CD4-positive, CD25-positive, alpha-beta regulatory T cell (primary cell): Measurements from ENCODE around the gene KLHDC3. TPM values are rescaled to one million over a fixed set of nuclear protein-coding genes. Genes with fewer than 3 reads are reported as not detected.

Experiments used
- ATAC-seq, 2 donors: fragments of 150-1000 bp; cut with Tn5 transposase; one replicate each; pipeline ENCODE4 v1.10.0; 2021; ENCODE audit warnings: low read depth in 2 of 2, moderate number of reproducible peaks in 2 of 2, moderate library complexity in 1 of 2
- DNase-seq, 3 donors: peaks; one replicate each; pipeline versions ENCODE4 v3.0.0 to v3.0.0-alpha.2; 2012 to 2022; ENCODE audit warnings: mixed read lengths in 1 of 3
- H3K27ac ChIP-seq: one replicate; pipeline ENCODE4 v1.7.0; 2013; ENCODE audit warnings: mild to moderate bottlenecking, low read length; ENCODE audit not compliant: insufficient read depth, poor library complexity, severe bottlenecking
- H3K27me3 ChIP-seq: one replicate; pipeline ENCODE4 v1.7.0; 2013; ENCODE audit warnings: low read length; ENCODE audit not compliant: control insufficient read depth, insufficient read depth
- H3K36me3 ChIP-seq: one replicate; pipeline ENCODE4 v1.7.0; 2013; ENCODE audit warnings: mild to moderate bottlenecking, low read length, moderate library complexity; ENCODE audit not compliant: control insufficient read depth, insufficient read depth
- H3K4me1 ChIP-seq: 2 replicates; pipeline ENCODE4 v1.7.0; 2013; ENCODE audit warnings: mild to moderate bottlenecking, low read length; ENCODE audit not compliant: insufficient read depth, control insufficient read depth, poor library complexity, severe bottlenecking
- H3K4me3 ChIP-seq: one replicate; pipeline ENCODE4 v1.7.0; 2013; ENCODE audit warnings: low read depth, mild to moderate bottlenecking, low read length, moderate library complexity
- H3K9me3 ChIP-seq, 2 experiments: 1 replicate in 1 of 2; 2 replicates in 1 of 2; pipeline ENCODE4 v1.7.0; 2013; ENCODE audit warnings: low read length in 2 of 2, mild to moderate bottlenecking in 1 of 2, moderate library complexity in 1 of 2; ENCODE audit not compliant: control insufficient read depth in 2 of 2
- H3K27ac Mint-ChIP-seq, 3 donors: one replicate each; pipeline ENCODE4 v1.8.0; 2020 to 2022; ENCODE audit warnings: mild to moderate bottlenecking in 3 of 3, mixed read lengths in 3 of 3, moderate library complexity in 2 of 3
- H3K27me3 Mint-ChIP-seq: one replicate; pipeline ENCODE4 v1.8.0; 2022; ENCODE audit warnings: mild to moderate bottlenecking, mixed read lengths
- H3K36me3 Mint-ChIP-seq: one replicate; pipeline ENCODE4 v1.8.0; 2020; ENCODE audit warnings: mixed read lengths
- H3K4me1 Mint-ChIP-seq, 4 donors: one replicate each; pipeline ENCODE4 v1.8.0; 2020 to 2022; ENCODE audit warnings: mixed read lengths in 4 of 4, mild to moderate bottlenecking in 1 of 4
- H3K4me3 Mint-ChIP-seq, 4 donors: one replicate each; pipeline ENCODE4 v1.8.0; 2020 to 2022; ENCODE audit warnings: mild to moderate bottlenecking in 4 of 4, mixed read lengths in 4 of 4, moderate library complexity in 3 of 4
- H3K9me3 Mint-ChIP-seq, 7 donors: one replicate each; pipeline ENCODE4 v1.8.0; 2020 to 2022; ENCODE audit warnings: mixed read lengths in 7 of 7, mild to moderate bottlenecking in 3 of 7, moderate library complexity in 2 of 7
- polyA plus RNA-seq, 4 donors: library from polyadenylated mRNA; unstranded; fragments of 300-500 nt; fragmentation: Illumina TruSeq; gene quantifications; one replicate each; pipeline ENCODE4 v1.2.3, GENCODE V29; 2021
- total RNA-seq: library from RNA; stranded (reverse); gene quantifications from one replicate; pipeline ENCODE4 v1.2.3, GENCODE V29; 2022

Gene KLHDC3
- total and polyA plus RNA-seq, 5 donors from 2014 or later: 38.6 to 130 (median 124) TPM

DNA sequence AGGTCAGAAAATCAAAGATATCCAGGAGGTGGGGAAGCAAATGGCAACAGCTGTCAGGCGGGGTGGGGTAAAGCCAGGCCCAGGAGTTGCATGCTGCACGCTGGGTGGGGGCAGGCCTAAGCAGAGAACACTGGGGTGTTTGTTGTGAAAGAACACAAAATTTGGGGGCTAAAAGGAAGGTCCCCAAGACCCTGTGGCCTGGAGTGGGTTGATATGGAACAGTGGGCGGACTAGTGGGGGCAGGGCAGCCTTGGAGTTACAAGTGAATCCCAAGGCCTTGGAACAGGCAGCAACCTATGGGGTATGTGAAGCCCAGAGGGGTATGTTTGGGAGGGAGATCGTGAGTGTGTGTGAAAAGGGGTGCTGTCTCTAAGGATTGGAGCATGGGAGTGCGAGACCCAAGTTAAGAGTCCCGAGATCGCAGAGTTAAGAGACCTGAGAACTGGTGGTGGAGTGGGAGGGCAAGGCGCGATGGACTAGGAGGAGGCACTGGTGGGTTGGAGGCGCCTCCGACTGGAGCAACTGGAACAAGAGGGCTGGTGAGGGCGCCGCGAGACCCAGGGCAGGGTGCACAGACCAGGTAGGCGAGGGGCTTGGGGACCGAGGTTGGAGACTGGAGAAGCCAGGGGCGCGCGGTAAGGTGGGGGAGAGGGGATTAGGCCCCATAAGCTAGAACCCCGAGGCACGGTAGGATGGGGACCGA, 38.9 kb downstream of the KLHDC3 start:
- Histone ChIP-seq H3K4me1 (peaks cover 23% of the 10 kb centered on the region), H3K27me3 (no peaks in the 10 kb centered on the region), H3K4me3 (peak overlapping the region; percentile 66), H3K36me3 (peaks cover 18% of the 10 kb centered on the region), H3K9me3 (no peaks in the 10 kb centered on the region), H3K27ac (peak overlapping the region; percentile 86)
- peaks cover 0 to 50% (median 32%) of the 10 kb centered on the region in 4 donors for H3K4me1 Mint-ChIP-seq
- peak in 1 of 3 donors; percentile 36 for DNase-seq
- peak overlapping the region; percentile 93 to 98 (median 96) for H3K4me3 Mint-ChIP-seq
- no peaks in the 10 kb centered on the region for H3K27me3 Mint-ChIP-seq
- H3K9me3 Mint-ChIP-seq: no peaks in the 10 kb centered on the region
- peak in 1 of 2 donors; percentile 1 for ATAC-seq
- H3K27ac Mint-ChIP-seq: peak overlapping the region; percentile 96 to 100 (median 97)
- peaks cover 26% of the 10 kb centered on the region for H3K36me3 Mint-ChIP-seq

DNA sequence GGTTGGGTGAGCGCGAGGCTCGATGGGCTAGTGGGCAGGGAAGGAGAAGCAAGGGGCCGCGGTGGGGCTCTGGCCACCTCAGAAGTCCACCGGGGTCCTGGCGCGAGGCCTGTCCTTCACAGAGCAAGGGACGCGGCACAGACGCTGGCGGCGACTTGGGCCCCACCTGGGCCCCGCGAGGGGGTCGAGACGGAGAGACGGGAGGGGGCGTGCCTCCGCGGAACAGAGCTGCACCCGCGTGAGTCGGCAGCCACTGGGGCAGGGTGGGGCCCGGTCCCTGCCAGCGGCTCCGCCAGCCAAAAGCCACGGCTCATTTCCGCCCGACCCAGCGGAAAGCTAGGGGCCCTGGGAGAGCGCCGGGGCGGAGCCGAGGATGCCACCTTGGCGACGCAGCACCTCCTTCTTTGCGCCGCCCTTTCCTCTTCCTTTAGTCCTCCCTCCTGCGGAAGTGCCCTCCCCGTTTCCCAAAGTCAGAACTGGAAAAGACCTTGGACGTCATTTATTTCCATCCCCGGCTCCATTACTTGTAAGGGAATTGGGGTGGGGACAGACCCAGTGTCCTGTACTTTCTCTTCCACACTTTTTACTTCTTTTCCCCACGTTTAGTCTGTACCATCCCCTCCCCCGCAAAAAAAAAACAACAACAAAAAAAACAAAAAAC, 39.6 kb downstream of the KLHDC3 start, which contains the start of gene CUL7:
Gene CUL7, minus strand, starts transcription at position 307 of the 661 bp plus-strand sequence. CDS start 1,063 bp downstream, outside the sequence.
- Histone ChIP-seq H3K9me3 (no peaks in the 10 kb centered on the region), H3K36me3 (peaks cover 16% of the 10 kb centered on the region), H3K4me1 (peaks cover 30% of the 10 kb centered on the region), H3K4me3 (peak within 1 kb of the TSS; percentile 84), H3K27me3 (no peaks in the 10 kb centered on the region), H3K27ac (peak within 1 kb of the TSS; percentile 86)
- H3K27ac Mint-ChIP-seq: peak within 1 kb of the TSS; percentile 96 to 100 (median 97)
- ATAC-seq (peak; percentile 99), DNase-seq (peak; percentile 85 to 97 (median 89))
- no peaks in the 10 kb centered on the region for H3K27me3 Mint-ChIP-seq
- H3K4me1 Mint-ChIP-seq: peaks cover 0 to 57% (median 38%) of the 10 kb centered on the region in 4 donors
- H3K4me3 Mint-ChIP-seq: peak within 1 kb of the TSS; percentile 93 to 98 (median 96)
- H3K9me3 Mint-ChIP-seq: no peaks in the 10 kb centered on the region
- H3K36me3 Mint-ChIP-seq: peaks cover 26% of the 10 kb centered on the region

DNA sequence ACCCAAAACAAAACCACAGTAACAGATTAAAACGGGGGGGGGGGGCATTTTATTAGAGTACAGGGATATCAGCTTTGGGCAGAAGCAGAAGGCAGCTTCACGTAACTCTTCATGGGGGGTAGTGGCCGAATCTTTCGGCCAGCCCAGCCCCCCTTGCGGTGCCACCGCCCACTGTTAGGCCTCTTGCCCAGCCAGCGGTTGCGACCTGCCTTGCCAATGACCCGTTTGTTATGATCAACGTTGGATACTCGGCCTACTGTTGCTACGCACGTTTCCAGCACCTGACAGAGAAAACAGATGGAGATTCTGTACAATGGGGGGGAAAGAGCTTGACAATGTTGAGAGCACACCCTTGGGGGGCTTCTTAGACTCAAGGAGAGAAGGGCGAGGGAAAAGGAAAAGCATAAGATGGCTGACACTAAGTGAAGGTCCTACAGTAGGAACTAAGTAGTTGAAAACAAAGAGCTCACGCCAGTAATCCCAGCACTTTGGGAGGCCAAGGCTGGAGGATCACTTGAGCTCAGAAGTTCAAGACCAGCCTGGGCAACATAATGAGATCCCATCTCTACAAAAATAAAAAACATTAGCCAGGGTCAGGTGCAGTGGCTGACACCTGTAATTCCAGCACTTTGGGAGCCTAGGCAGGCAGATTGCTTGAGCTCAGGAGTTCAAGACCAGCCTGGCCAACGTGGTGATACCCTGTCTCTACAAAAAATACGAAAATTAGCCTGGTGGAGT, 40.3 kb downstream of the KLHDC3 start:
- Histone ChIP-seq H3K27ac (peak overlapping the region; percentile 86), H3K9me3 (no peaks in the 10 kb centered on the region), H3K4me3 (peak overlapping the region; percentile 84), H3K27me3 (no peaks in the 10 kb centered on the region), H3K4me1 (peaks cover 34% of the 10 kb centered on the region), H3K36me3 (peaks cover 13% of the 10 kb centered on the region)
- Mint-ChIP-seq H3K4me3 (peak overlapping the region; percentile 93 to 98 (median 96)), H3K9me3 (no peaks in the 10 kb centered on the region), H3K27ac (peak overlapping the region; percentile 96 to 100 (median 97)), H3K36me3 (peaks cover 23% of the 10 kb centered on the region), H3K4me1 (peaks cover 0 to 64% (median 42%) of the 10 kb centered on the region in 4 donors), H3K27me3 (no peaks in the 10 kb centered on the region)
- DNase-seq (no peak), ATAC-seq (no peak)

DNA sequence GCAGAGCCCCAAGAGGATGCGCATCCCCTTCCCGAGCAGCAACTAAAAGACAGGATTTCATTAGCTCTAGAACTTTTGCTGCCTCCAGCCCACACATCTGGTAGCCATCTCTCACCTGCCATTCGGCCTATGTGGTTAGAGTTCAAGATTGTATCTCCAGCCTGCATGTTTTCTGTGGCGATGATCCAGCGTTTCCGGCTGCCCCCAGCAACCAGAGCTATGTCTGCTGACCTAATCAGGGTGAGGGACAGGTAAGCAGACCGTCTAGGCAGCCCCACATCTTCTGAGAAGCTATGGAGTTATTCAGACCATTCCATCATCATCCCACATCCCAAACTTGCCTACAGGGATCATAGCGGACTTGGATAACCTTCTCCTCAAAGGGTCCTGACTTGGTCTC, 41.9 kb downstream of the KLHDC3 start:
- H3K36me3 Mint-ChIP-seq: peaks cover 14% of the 10 kb centered on the region
- H3K27ac Mint-ChIP-seq: no peak overlapping the region
- peak overlapping the region; percentile 19 to 98 (median 63) for H3K4me3 Mint-ChIP-seq
- H3K4me1 Mint-ChIP-seq: peaks cover 4 to 74% (median 47%) of the 10 kb centered on the region in 4 donors
- H3K27me3 ChIP-seq: no peaks in the 10 kb centered on the region
- peaks cover 5% of the 10 kb centered on the region for H3K36me3 ChIP-seq
- H3K9me3 ChIP-seq: no peaks in the 10 kb centered on the region
- H3K4me1 ChIP-seq: peaks cover 39% of the 10 kb centered on the region
- no peak overlapping the region for H3K27ac ChIP-seq
- H3K9me3 Mint-ChIP-seq: no peaks in the 10 kb centered on the region
- no peak overlapping the region for H3K4me3 ChIP-seq
- ATAC-seq (no peak), DNase-seq (no peak)
- no peaks in the 10 kb centered on the region for H3K27me3 Mint-ChIP-seq

DNA sequence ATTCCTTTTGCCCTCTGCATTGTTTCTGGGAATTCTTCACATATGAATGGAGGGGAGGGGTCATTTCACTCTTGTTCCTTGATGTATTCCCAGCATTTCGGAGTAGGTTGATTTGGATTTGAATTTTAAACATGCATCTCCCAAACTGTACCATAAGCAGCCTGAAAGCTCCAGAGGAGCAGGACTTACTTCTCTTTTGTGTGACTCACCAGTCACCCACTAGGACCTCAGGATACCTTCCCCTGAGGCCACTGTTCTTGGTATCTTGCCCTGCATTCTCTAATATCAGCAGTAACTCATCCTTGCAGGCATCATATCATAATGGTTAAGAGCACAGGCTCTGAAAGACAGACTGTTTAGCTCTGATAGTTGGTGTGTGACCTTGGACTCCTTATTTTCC, 44.5 kb downstream of the KLHDC3 start:
- H3K36me3 Mint-ChIP-seq: peaks cover 19% of the 10 kb centered on the region
- H3K27me3 Mint-ChIP-seq: peaks cover 4% of the 10 kb centered on the region
- peaks cover 5% of the 10 kb centered on the region for H3K36me3 ChIP-seq
- H3K27me3 ChIP-seq: no peaks in the 10 kb centered on the region
- H3K4me3 ChIP-seq: peak overlapping the region; percentile 98
- H3K27ac Mint-ChIP-seq: peak overlapping the region; percentile 96 to 99 (median 98)
- peaks cover 29% of the 10 kb centered on the region for H3K4me1 ChIP-seq
- H3K4me3 Mint-ChIP-seq: peak overlapping the region; percentile 95 to 99 (median 96)
- H3K9me3 Mint-ChIP-seq: no peaks in the 10 kb centered on the region
- peak overlapping the region; percentile 84 for H3K27ac ChIP-seq
- H3K9me3 ChIP-seq: no peaks in the 10 kb centered on the region
- DNase-seq: no peak
- ATAC-seq: no peak
- peaks cover 7 to 64% (median 32%) of the 10 kb centered on the region in 4 donors for H3K4me1 Mint-ChIP-seq

DNA sequence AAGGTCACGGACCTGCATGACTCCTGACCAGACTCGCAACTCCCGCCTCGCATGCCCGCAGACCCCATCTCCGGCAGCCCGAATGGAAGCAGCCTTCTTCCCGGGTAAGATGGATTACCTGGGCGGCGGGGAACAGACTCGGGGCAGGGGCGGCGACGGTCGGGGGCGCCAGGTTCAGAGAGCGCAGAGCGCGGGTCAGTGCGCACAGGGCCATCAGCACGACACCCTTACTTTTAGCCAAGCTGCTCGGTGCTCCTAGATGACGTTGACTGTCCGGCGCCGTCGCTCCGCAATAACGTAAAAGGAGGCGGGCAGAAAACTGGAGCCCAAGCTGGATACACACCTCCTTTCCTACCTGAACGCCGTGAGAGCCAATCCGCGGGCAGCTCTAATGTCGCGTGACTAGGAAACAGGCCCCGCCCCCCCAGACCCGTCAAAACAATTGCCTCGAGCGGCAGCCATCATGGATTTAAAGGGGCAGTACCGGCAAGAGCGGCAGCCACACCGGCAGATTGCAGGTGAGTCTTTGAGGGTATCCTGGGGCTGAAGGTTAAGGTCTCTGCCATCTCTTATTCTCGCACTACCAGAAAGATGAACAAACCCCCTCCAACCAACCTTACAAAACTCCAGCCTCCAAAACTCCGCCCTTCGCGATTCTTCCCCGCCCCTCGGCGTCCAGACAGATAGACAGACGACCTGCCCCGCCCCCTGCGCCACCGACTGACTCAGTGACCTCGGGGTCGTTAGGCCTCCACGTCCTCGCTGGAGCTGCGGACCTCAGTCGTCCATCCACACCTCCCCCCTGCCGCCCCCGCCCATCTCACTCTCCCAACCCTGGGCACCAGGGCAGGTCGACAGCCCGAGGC, 45.4 kb downstream of the KLHDC3 start, which contains the start of the genes KLC4 and MRPL2:
Gene KLC4, plus strand, starts transcription at position 464 of the 866 bp plus-strand sequence. CDS start 1,705 bp downstream, outside the sequence.
Gene MRPL2, minus strand, starts transcription at position 267 of the 866 bp plus-strand sequence. Its CDS starts 53 bp downstream, at position 214.
- H3K36me3 Mint-ChIP-seq: peaks cover 25% of the 10 kb centered on the region
- Histone ChIP-seq H3K27me3 (no peaks in the 10 kb centered on the region), H3K4me1 (peaks cover 22% of the 10 kb centered on the region), H3K4me3 (peak within 1 kb of the TSS; percentile 98), H3K9me3 (no peaks in the 10 kb centered on the region), H3K36me3 (peaks cover 8% of the 10 kb centered on the region), H3K27ac (peak within 1 kb of the TSS; percentile 84)
- DNase-seq: peak; percentile 97 to 99 (median 97)
- peak within 1 kb of the TSS; percentile 95 to 99 (median 96) for H3K4me3 Mint-ChIP-seq
- peaks cover 7 to 57% (median 28%) of the 10 kb centered on the region in 4 donors for H3K4me1 Mint-ChIP-seq
- H3K27me3 Mint-ChIP-seq: peaks cover 4% of the 10 kb centered on the region
- peak; percentile 96 to 97 for ATAC-seq
- no peaks in the 10 kb centered on the region for H3K9me3 Mint-ChIP-seq
- H3K27ac Mint-ChIP-seq: peak within 1 kb of the TSS; percentile 96 to 99 (median 98)
